Activated CD8-positive, alpha-beta memory T cell treated with anti-CD3 and anti-CD28 coated beads for 1 hour (primary cell): ENCODE results near the gene CATSPERB.
"Not testable (repeated sequence)": the region's sequence is repeated elsewhere in the genome, so short reads cannot be mapped to it uniquely, and the experiment has no call there.

Source experiments
- DNase-seq, 2 donors: peaks; one replicate each; pipeline ENCODE4 v3.0.0-alpha.2; 2020; ENCODE audit warnings: low read depth in 1 of 2; ENCODE audit errors: extremely low read depth in 1 of 2

Gene CATSPERB, protein sequence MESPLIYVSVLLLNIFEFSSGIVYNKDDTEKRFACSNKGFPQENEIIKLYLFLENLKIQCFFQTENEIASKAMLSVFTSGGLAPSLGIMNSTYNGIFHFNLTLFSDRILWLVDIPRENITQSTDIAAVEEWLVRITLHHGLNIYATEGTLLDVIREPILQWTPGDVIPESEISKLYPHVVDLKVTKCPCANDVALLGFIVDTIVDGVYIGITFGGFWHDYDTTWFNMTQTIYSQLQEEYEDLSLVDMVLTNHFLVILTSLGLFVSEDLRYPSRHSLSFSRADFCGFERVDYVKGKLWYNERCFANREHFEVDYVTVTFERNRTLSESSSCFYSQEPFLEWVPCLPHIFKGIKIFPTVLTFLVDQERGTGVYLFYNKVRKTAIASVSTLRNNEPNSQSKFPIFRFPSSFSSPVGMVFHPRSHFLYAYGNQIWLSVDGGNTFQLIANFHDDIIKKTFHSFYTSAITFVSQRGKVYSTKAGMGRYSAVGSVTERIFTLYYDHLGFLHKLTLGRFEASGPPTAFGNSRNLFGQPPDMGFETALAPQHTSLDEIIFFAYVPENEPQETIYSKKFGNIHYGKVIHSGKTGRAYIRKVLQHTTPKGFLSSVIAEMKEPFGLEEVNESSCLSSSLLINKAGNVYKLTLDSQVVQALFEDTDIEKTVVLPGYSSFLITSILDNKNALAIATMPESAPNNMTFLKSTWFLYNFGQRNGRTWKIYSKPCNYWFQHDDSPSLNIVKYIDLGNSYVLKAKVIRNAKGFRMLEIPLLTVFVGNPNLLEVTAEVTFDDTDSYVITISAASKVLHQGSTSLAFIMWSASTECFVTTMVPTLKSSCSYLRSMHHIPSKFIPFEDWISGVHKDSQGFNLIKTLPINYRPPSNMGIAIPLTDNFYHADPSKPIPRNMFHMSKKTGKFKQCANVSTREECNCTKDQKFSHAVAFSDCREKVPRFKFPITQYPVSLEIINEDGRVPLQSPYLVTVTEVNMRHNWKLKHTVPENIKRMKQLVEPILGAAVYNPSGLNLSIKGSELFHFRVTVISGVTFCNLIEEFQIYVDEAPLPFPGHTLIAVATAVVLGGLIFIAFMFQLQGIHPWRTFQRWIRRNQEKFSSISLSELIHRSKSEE

DNA sequence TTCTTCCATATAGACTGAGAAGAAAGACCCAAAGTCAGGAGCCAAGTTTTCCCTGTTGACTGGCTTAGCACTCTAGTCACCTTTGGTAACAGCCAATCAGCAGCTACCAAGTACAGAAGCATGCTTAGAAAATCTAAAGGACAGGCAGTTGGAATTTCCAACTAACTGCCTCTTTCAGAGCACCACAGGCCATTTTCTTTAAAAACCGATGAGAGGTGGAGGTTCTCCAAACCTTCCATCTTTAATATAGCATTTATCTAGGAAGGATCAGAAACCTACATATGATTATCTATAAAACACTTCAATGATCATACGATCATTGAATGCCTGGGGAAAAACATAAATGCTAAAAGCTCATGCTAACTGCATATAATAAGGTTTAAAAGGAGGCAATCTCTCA is at the start of gene CATSPERB:
TSS of gene CATSPERB (minus strand) at position 101 of the 400 bp plus-strand sequence. CDS start 2,607 bp downstream, outside the sequence.
- no peak for DNase-seq

DNA sequence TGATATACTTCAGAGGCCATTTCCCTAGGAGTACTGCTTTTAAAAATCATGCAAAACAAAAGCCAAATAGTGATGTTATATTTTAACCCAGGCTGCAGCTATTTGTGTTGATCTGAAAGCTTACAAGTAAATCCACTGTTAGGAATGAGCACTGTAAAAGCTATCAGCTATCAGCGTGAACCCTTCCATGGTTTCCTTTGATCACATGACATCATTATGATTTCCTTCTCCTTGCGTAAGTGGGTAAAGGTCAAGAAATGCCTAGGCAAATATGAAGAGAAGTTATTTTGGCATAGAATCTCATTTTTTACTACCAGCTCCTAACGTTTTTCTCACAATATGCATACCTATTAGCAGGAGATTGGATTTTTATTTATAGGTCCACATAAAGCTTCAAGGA is 48.6 kb upstream of the CATSPERB start:
- no peak for DNase-seq

DNA sequence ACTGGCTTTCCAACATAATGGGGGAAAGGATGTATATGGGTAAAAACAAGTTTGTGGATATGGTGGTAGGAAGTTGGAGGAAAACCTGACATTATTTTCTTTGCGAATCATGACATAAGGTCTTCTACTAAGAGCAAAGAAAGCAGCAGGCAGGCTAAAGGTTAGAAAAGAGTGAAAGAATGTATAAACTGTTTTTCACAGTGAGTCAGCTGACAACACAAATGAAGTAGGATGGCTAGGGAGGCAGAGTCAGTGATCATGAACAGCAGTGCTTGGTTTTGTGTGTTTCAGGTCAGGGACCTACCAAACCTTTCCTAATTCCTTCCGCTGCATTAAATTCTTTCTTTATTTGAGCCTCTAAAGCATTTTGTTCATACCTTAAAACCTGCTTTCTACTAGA is 46.3 kb upstream of the CATSPERB start:
- DNase-seq, result no peak

DNA sequence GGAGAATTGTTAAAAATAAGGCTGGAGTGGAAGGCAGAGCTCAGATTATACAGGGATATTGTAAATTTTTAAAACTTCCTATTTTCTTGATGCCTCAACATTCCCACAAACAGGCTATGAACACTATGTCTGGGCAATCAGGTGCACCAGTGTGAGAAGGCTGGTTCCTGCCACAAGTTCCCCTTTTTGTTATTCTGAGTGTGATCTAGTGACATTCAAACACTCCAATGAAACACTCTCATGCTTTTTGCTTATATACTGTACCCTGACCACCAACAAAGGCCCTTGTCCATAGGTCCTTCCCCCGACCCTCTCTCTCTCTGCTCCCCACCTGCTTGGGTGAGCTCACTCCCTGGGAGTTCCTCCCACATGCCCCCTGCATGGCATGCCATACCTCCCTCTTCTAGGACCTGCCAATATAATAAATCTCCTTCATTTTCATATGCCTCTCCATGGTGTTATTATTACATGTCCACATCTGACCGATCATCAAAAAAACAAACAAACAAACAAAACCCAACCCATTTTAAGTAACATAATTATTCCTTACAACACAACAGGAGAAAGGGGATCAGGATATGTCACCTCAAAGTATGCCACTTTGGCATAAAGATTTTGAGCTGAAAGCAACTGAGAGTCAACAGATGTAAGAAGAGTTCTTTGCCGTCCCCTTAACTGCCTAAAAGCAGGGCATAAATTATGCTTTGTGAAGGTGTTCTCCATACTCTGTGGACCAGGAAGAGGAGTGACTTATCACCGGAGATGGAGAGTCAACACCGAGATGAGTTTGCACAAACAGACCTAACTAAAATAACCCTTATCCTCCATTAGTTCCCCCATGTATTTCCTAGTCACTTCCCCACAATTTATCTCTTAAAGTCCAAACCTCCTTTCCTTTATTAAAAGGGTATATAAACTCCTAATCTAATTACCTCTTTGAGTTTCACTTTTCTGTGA is 42.5 kb upstream of the CATSPERB start:
- no peak for DNase-seq

DNA sequence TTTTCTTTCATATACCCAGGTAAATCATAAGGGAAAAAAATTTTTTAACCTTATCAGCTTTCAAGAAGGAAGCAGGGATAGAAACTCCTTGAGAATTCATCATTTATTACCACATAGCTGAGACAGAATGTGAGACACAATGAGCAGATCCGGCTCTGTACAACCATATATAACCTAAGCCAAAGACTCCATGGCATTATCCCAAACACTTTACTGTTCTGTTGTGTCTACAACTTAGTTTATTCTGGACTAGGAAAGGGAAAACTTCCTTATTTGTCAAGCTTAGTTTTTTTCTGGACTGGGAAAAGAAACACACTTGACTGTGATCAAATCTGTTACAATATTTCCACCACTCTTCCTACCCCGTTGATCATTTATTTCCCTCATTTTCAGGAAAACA is 38.3 kb upstream of the CATSPERB start:
- DNase-seq, result no peak

DNA sequence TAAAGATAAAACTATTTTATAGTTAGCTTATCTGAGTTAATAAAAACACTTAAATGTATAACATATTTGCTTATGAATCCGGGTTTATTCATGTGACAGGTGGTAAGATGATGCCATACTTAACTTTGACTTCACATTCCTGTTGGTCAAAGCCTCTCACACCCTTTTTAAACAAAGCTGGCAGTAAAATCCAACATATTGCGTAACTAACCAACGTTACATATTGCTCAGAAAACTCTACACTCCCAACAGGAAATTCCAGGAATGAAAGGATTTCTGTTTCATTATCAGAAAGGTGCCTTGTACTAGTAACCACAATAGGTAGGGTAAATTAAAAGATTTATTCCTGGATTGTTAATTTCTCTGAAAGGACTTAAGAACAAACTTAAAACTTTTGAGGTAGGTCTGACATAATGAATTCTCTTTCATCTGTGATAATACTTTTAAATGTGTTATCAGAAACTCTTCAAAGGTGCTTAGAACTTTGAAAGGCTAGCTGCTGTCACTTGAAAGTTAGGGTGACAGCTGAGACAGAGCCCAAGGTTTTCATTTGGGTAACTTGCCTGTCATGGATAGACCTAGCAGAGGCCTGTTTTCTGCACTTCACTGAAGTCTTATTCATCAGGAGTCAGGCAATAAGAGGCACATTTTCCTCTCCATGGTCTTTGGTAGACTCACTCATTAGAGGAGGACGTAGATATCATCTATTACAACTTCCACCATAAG is 23.8 kb upstream of the CATSPERB start:
- DNase-seq, result no peak

DNA sequence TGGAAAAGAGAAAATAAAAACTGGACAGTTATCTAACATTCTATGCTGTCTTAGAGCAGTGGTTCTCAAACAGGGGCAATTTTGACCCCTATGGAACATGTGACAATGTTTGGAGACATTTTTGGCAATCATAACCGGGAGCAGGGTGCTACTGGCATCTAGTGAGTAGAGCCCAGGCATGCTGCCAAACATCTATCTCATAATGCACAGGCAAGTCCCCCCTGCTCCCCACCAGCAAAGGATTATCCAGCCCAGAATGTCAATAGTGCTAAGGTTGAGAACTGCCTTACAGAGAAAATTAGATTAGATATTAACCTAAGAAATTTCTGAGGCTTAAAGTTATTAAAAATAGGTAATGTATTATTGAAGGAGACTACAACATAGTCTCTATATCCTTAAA is 22.9 kb upstream of the CATSPERB start:
- no peak for DNase-seq

DNA sequence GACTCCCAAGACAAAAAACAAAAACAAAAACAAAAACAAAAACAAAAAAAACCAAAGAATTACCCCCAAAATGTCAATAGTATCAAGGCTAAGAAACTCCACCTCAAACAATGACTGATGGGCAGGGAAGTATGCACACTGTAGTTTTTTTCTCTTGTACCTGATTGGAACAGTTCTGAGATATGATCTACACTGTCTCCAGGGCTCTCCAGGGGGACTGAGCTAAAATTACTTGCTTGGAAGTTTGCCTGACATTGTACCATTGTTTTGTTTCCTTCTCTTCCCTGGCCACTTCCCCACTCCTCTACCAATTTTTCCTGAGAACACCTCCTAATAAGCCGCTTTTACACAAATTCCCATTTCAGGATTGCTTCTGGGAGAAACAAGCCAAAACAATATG is 22.3 kb upstream of the CATSPERB start:
- DNase-seq, result no peak

DNA sequence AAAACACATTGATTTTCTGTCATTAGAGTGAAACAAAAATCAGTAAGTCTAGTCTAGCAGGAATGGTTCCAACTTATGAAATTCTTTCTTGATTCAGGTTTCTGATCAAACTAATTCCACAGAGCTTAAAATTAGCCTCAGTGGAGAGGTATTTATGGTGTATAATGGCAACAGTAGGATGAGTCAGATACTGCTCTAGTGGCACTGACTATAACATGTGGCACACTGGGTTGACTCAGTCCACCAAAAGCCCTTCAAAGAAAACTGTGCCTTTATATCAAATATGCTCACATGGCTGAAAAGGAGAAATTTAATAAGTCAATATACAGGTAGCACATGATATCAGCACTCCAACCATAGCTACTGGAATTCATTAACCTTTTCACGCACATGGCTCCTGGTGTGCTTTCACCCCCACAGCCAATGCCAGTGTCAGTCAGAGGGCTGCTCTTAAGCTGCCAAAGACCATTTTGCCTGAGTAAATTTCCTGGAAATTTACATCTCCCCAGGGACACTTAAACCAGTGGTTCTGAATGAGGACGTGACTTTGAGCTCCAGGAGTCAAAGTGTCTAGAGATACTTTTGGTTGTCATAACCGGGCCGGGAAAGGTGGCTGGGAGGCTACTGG is 21.7 kb upstream of the CATSPERB start:
- no peak for DNase-seq

DNA sequence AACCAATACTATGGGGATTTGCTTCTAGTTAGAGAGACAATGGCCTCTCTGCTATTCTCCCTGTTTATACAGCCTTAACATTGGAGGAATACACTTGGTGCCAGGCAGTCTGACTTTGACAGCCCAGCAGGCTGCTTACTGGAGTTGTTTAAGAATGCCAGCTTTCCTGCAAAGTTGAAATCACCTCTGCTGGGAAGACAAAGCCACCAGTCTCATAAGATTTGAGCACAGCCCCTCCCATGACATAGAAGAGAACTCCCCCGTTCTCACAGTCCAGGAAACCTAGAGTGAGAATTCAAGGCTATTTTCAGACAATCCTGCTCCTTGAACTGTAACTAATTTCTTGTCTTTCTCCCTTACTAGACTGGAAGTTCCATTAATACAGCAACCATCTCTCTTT is 21.1 kb upstream of the CATSPERB start:
- DNase-seq, result no peak

DNA sequence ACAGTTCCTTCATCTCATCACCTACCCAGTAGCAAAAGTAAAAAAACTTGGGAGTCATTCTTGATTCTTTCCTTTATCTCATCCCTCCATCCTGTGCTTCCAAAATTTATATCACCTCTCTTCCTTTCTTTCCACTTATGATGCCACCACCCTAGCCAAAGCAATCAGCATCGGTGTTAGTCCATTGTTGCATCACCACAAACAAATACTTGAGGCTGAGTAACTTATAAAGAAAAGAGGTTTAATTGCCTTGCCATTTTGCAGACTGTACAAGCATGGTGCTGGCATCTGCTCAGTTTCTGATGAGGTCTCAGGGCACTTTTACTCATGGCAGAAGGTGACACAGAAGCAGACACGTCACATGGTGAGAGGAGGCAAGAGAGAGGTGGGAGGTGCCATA is 19.8 kb upstream of the CATSPERB start:
- no peak for DNase-seq

DNA sequence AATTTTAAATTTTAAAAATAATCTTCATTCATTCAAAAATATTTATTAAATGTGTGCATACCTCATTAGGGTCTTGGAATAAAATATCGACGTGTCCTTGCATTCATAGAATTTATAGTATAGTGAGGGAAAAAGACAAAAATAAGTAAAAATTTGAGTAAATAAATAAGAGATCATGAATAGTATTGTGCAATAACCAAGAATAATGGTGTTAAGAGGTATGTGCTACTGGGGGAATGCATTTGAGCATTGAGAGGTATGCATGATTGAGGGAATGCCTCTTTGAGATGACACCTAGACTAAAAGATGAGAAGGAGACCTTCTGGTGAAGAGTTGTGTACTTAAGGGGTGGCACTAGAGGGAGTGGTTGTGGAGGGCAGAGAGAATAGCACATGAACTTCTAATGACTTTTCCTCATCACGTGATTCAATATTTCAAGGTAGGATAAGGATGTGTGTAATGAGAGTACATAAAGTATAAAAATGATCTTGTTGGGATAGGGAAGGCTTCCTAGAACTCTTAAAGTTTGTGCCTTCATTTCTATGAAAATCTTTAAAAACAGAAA is 18.8 kb upstream of the CATSPERB start:
- no peak for DNase-seq

DNA sequence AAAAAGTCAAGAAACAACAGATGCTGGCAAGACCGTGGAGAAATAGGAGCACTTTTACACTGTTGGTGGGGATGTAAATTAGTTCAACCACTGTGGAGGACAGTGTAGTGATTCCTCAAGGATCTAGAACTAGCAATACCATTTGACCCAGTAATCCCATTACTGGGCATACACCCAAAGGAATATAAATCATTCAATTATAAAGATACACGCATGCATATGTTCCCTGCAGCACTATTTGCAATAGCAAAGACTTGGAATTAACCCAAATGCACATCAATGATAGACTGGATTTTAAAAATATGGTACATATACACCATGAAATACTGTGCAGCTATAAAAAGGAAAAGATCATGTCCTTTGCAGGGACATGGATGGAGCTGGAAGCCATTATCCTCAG is 18.0 kb upstream of the CATSPERB start:
- no peak for DNase-seq

DNA sequence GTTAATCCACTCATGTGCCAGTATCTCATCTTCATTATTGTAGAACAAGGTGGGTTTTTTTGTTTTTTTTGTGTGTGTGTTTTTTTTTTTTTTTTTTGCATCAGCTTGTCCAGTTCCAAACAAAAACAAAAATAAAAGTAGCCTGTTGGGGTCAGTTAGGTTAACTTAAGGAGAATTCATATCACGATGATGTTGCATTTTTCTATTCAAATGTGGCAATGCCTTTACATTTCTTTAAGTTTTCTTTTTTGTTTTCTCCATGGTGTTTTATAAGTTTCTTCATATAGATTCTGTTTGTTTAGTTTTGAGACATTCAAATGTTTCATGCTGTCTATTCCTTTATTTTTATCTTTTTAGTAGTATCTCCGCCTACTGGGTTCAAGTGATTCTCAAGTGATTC is 16.2 kb upstream of the CATSPERB start:
- no peak for DNase-seq

DNA sequence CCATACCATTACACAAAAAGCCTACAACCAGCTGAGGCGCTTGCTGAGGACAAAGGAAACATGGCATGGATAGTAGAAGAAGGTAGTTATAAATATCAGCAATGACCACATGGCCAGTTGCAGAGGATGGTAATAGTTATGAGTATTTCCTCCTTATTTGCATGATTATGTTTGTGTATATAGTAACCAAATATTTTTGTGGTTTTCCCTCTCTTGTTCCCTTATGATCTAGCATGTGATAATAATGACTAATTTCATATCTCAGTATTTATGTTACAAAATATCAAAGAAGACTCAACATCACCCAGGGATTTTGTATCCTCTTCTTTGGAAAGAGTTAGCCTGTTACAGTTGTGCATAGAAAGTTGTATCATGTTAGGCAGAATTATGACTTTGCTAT is 13.5 kb upstream of the CATSPERB start:
- no peak for DNase-seq

DNA sequence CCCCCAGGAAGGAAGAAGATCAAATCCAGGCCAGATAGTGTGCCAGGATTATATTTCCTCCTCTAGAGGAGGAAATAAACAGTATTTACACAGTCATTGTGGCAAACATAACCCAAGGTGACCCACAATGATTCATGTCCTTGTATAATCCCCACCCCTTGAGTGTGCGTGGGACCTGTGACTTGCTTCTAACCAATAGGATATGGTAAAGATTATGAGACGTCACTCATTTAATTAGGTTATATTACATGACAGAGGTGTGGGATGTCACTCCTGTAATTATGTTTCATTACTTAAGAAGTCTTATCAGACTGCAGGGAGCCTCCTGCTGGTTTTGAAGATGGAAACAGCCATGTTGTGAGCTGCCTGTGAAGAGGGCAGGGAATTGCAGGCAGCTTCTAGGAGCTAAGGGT is 12.2 kb upstream of the CATSPERB start:
- no peak for DNase-seq

DNA sequence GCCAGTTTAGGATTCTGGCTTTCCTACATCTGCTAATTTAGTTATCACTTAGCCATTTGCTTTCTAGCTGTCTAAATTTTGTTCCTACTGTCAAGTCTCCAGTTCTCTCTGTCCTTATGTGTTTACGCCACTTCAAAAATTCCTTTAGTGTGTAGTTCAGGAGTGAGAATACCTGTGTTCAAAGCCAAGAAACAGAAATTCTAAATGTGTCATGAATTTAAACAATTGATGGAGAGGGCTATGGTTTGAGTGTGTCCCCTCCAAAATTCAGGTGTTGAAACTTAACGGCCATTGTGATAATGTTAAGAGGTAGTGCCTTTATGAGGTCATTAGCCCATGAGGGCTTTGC is 11.4 kb upstream of the CATSPERB start:
- no peak for DNase-seq

DNA sequence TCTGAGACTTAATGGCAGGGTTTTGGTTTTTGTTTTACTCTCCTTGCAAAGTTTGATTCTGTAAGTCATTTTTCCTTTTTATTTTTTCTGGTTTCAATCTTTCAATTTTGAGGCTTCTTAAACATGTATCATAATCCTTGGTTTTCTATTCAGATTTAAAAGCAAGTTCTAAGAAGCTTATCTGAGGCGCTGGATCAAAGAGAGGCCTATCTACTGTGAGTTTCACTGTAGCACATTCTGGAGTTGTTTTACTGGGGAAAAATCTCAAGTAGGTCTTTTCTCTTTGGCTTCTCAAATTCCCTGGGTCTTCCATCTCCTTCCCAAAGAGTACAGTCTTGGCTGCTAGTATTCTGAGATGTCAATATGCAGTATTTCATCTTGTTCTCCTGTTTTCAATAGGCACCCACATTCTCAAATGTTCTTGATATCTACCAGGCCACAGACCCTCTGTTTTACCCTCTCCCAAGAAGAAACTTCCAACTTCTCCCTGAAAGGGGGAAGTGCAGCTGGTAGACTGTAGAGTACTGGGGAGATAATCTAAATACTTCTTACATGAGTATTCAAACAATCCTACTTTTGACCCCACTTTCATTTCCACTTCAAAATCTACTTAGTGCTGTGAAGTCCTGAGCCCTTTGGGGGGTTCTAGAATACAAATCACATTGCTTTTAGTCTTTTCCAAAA is 10.9 kb upstream of the CATSPERB start:
- no peak for DNase-seq

DNA sequence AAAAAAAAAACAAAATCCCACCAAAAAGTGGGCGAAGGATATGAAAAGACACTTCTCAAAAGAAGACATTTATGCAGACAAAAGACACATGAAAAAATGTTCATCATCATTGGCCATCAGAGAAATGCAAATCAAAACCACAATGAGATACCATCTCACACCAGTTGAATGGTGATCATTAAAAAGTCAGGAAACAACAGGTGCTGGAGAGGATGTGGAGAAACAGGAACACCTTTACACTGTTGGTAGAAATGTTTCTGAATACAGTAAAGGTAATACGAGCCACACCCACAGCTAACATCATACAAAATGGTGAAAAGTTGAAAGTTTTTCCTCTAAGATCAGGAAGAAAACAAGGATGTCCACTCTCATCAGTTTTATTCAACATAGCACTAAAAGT is 8.0 kb upstream of the CATSPERB start:
- DNase-seq, result not testable (repeated sequence)
